ENCODE results near the gene JAK3. TPM values are rescaled to one million over a fixed set of nuclear protein-coding genes. Genes with fewer than 3 reads are reported as not detected.
"Not testable (repeated sequence)": the region's sequence is repeated elsewhere in the genome, so short reads cannot be mapped to it uniquely, and the experiment has no call there.

JAK3 gene
- total RNA-seq, 1 donor from 2014 or later, result 256 TPM

DNA sequence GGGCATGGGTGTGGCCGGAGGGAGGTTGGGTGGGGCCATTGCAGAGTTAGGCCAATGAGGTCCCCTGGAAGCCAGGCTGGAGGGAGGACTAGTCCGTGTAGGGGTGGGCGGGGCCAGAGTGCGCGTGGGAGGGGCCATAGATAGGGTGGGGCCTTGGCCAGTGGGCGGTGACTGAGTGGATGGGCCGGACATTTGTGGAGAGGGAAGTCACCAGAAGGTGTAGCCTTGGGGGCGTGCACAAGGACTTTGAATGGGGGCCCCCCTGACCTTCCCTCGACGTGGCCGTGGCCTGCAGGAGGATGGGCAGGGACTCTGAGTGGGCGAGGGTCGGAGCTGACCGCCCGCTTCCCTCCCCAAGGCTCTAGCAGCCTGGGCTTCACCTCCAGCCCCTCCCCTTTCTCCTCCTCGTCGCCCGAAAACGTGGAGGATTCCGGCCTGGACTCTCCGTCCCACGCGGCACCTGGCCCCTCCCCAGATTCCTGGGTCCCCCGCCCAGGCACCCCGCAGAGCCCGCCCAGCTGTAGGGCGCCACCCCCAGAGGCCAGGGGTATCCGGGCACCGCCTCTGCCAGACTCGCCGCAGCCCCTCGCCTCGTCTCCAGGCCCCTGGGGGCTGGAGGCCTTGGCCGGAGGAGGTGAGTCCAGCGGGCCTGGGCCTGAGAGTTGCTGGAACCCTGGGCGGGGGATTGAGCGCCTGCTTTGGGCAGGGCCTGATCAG lies 69.4 kb downstream of the JAK3 start:
- POLR2A ChIA-PET, result interaction anchor here (0.7 to 6.9 kb wide), 5 partner anchors 25 to 252 kb away, joined by 3 to 109 read pairs (median 9); partner anchors contain the start of genes CCDC124, FCHO1 and JAK3
- intact Hi-C loops (cut with micrococcal nuclease), result loop anchor here (5.0 kb wide), 2 partner anchors 41 to 154 kb away; partner anchors contain the start of gene CCDC124
- no peak overlapping the region for H3K4me3 Mint-ChIP-seq

GRCh38 chr19:17777840-17778239 lies 69.9 kb downstream of the JAK3 start:
- not testable (repeated sequence) for H3K27me3 Mint-ChIP-seq; DNase-seq; H3K4me3 Mint-ChIP-seq; ATAC-seq (ENCODE audit: low read depth); H3K9me3 Mint-ChIP-seq
- Mint-ChIP-seq H3K27ac (peak overlapping the region; percentile 70), H3K4me1 (peaks cover 48% of the 10 kb centered on the region), H3K36me3 (ENCODE audit: low read depth) (peaks cover 60% of the 10 kb centered on the region)
- intact Hi-C loops (cut with micrococcal nuclease), result loop anchor here (2.0 to 5.0 kb wide), 3 partner anchors 41 to 154 kb away; partner anchors contain the start of gene CCDC124
- CTCF ChIA-PET, result interaction anchor here (0.7 to 4.6 kb wide), 5 partner anchors 11 to 204 kb away, joined by 3 to 25 read pairs (median 4); no protein-coding TSS in a partner anchor
- POLR2A ChIA-PET, result interaction anchor here (0.7 to 6.9 kb wide), 9 partner anchors 25 to 1634 kb away, joined by 3 to 109 read pairs (median 9); partner anchors contain the start of genes CCDC124, FCHO1, HSH2D and JAK3

More for the DNA sequence above, 69.4 kb downstream of the JAK3 start:
- CTCF ChIA-PET, result interaction anchor here (0.7 to 1.3 kb wide), 3 partner anchors 24 to 205 kb away, joined by 3 to 4 read pairs (median 4); no protein-coding TSS in a partner anchor
- peak; percentile 49 for DNase-seq
- Mint-ChIP-seq H3K27me3 (no peaks in the 10 kb centered on the region), H3K36me3 (ENCODE audit: low read depth) (peaks cover 60% of the 10 kb centered on the region), H3K4me1 (peaks cover 46% of the 10 kb centered on the region), H3K9me3 (no peaks in the 10 kb centered on the region), H3K27ac (peak overlapping the region; percentile 70)
- TF ChIP-seq, protein P1, sequence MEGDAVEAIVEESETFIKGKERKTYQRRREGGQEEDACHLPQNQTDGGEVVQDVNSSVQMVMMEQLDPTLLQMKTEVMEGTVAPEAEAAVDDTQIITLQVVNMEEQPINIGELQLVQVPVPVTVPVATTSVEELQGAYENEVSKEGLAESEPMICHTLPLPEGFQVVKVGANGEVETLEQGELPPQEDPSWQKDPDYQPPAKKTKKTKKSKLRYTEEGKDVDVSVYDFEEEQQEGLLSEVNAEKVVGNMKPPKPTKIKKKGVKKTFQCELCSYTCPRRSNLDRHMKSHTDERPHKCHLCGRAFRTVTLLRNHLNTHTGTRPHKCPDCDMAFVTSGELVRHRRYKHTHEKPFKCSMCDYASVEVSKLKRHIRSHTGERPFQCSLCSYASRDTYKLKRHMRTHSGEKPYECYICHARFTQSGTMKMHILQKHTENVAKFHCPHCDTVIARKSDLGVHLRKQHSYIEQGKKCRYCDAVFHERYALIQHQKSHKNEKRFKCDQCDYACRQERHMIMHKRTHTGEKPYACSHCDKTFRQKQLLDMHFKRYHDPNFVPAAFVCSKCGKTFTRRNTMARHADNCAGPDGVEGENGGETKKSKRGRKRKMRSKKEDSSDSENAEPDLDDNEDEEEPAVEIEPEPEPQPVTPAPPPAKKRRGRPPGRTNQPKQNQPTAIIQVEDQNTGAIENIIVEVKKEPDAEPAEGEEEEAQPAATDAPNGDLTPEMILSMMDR (IDR thresholded peaks at IDR 0.05), result no peak
- ATAC-seq (ENCODE audit: low read depth), result peak; percentile 25

- ATAC-seq (ENCODE audit: low read depth), result peak; percentile 87
- CTCF ChIA-PET, result interaction anchor here (0.7 to 4.6 kb wide), 8 partner anchors 9 to 156 kb away, joined by 3 to 25 read pairs (median 6); partner anchors contain the start of gene CCDC124
- H3K36me3 Mint-ChIP-seq (ENCODE audit: low read depth), result peaks cover 56% of the 10 kb centered on the region
- peak overlapping the region; percentile 82 for H3K4me3 Mint-ChIP-seq
- H3K9me3 Mint-ChIP-seq, result no peaks in the 10 kb centered on the region
- H3K27me3 Mint-ChIP-seq, result no peaks in the 10 kb centered on the region
- TF ChIP-seq, protein P1 (IDR thresholded peaks at IDR 0.05), result no peak
- DNase-seq, result peak; percentile 78
- peak overlapping the region; percentile 99 for H3K27ac Mint-ChIP-seq
- POLR2A ChIA-PET, result interaction anchor here (0.5 to 6.9 kb wide), 26 partner anchors 9 to 268 kb away, joined by 3 to 109 read pairs (median 4); partner anchors contain the start of genes CCDC124, FCHO1, JAK3 and MAP1S
- H3K4me1 Mint-ChIP-seq, result peaks cover 48% of the 10 kb centered on the region
- intact Hi-C loops (cut with micrococcal nuclease), result loop anchor here (1.0 to 5.0 kb wide), 10 partner anchors 8 to 253 kb away; partner anchors contain the start of genes CCDC124, FCHO1 and MAP1S
These were observed 71.6 kb downstream of the JAK3 start for GRCh38 chr19:17775991-17776803.

DNA sequence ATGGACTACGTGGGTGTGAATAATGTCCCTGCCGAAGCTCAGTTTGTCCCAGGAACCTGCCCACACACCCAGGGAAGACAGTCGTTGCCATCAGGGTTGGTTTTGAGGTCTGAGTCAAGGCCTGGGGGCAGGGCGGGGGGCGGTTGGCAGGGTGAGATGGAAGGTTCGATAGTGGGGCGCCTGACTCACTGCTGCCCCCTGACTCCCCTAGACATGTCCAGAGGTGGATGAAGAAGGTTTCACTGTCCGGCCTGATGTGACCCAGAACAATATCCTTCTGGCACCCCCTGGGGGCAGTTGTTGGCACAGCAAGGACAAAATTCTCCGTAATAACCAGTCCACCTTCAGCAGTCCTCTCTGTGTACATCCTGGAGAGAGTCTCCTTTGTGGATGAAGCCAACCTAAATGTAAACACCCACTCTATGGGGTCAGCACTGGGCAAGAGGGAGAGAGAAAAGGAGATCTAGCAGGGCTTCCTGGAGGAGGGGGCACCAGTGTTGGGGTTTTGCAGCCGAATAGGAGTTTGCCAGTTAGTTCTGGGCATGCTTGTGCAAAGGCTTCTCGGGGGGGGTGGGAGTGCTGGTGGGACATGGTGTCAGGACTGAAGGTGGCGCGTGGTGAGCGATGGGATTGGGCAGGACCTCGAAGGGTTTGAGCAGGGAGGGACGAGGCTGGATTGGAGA lies 72.4 kb downstream of the JAK3 start:
- TF ChIP-seq, protein P1 (IDR thresholded peaks at IDR 0.05), result no peak
- Mint-ChIP-seq H3K27me3 (no peaks in the 10 kb centered on the region), H3K9me3 (no peaks in the 10 kb centered on the region), H3K27ac (peak overlapping the region; percentile 99), H3K4me1 (peaks cover 48% of the 10 kb centered on the region), H3K4me3 (peak overlapping the region; percentile 82), H3K36me3 (ENCODE audit: low read depth) (peaks cover 56% of the 10 kb centered on the region)
- ChIA-PET CTCF (interaction anchor here (1.0 to 4.6 kb wide), 10 partner anchors 9 to 80 kb away, joined by 3 to 25 read pairs (median 4); no protein-coding TSS in a partner anchor), POLR2A (interaction anchor here (0.5 to 6.9 kb wide), 12 partner anchors 9 to 252 kb away, joined by 3 to 109 read pairs (median 5); partner anchors contain the start of genes CCDC124, FCHO1, JAK3 and MAP1S)
- DNase-seq (no peak), ATAC-seq (ENCODE audit: low read depth) (no peak)
- intact Hi-C loops (cut with micrococcal nuclease), result loop anchor here (5.0 kb wide), 2 partner anchors 38 to 157 kb away; partner anchors contain the start of gene CCDC124

Other genes starting within 250 kb of the JAK3 start
- 0.02 and 0.04 TPM in 2 replicates for gene UNC13A, start 159.6 kb downstream of the JAK3 start, total RNA-seq
- gene MAP1S, start 128.5 kb downstream of the JAK3 start, total RNA-seq, result 65.6 and 80.5 TPM in 2 replicates
- gene FCHO1, start 96.5 kb downstream of the JAK3 start, total RNA-seq, result 81.8 and 103 TPM in 2 replicates
- not detected in 2 replicates for gene B3GNT3, start 52.8 kb downstream of the JAK3 start, total RNA-seq
- 3.6 and 4.1 TPM in 2 replicates for gene INSL3, start 26.5 kb downstream of the JAK3 start, total RNA-seq
- gene RPL18A, start 11.9 kb upstream of the JAK3 start, total RNA-seq, result 4,113 and 4,404 TPM in 2 replicates
- gene SLC5A5, start 24.0 kb upstream of the JAK3 start, total RNA-seq, result 0.09 and 0.12 TPM in 2 replicates
- 49.9 and 59.5 TPM in 2 replicates for gene CCDC124, start 85.0 kb upstream of the JAK3 start, total RNA-seq
- gene KCNN1, start 119.1 kb upstream of the JAK3 start, total RNA-seq, result 0.17 TPM in 1 of 2 replicates, not detected in the other
- gene ARRDC2, start 160.2 kb upstream of the JAK3 start, total RNA-seq, result 147 and 168 TPM in 2 replicates
- gene IL12RB1, start 239.0 kb upstream of the JAK3 start, total RNA-seq, result 19.9 and 20.9 TPM in 2 replicates
- 44.3 and 48.6 TPM in 2 replicates for gene MAST3, start 249.8 kb upstream of the JAK3 start, total RNA-seq